Pancreas (tissue), 10 donors: ENCODE results near the gene NANOS2. TPM values are rescaled to one million over a fixed set of nuclear protein-coding genes. Genes with fewer than 3 reads are reported as not detected.

ENCODE experiments used
- ATAC-seq, 4 donors: fragments of 200-7000 bp; cut with Tn5 transposase; one replicate each; pipeline versions ENCODE4 v1.8.0 to v1.9.1; 2020; ENCODE audit warnings: mild to moderate bottlenecking in 4 of 4, moderate library complexity in 4 of 4
- DNase-seq, 6 donors: peaks; one replicate each; pipeline ENCODE4 v3.0.0-alpha.2; 2020
- FAIRE-seq: peaks from 2 replicates; lab custom pipeline; 2012; peaks lifted over from hg19 to GRCh38; lab: Jason Lieb, UNC
- H3K27ac ChIP-seq, 4 donors: fragments of 200-600 bp; sonication (generic); 1 replicate in 3 of 4; 2 replicates in 1 of 4; pipeline versions ENCODE4 v1.5.0 to v1.8.0; 2020
- H3K27me3 ChIP-seq, 4 donors: fragments of 200-600 bp; one replicate each; pipeline ENCODE4 v1.8.0; 2021
- H3K36me3 ChIP-seq, 3 donors: fragments of 200-600 bp; sonication (generic) in 1 of 3; one replicate each; pipeline versions ENCODE4 v1.5.0 to v1.8.0; 2020 to 2021
- H3K4me1 ChIP-seq, 3 donors: fragments of 200-600 bp; one replicate each; pipeline ENCODE4 v1.8.0; 2021
- H3K4me3 ChIP-seq, 4 donors: fragments of 200-600 bp; sonication (generic) in 2 of 4; one replicate each; pipeline versions ENCODE4 v1.5.0 to v1.8.0; 2020 to 2021
- H3K9me3 ChIP-seq, 4 donors: fragments of 200-600 bp; one replicate each; pipeline ENCODE4 v1.8.0; 2021
- CTCF ChIP-seq, 4 donors: fragments of 200-600 bp; sonication (generic) in 3 of 4; IDR thresholded peaks; one replicate each; pipeline versions ENCODE4 v1.5.0 to v1.8.0; 2021; ENCODE audit warnings: antibody characterized with exemption in 4 of 4
- WGBS, 2 donors: extraction: QIAGEN DNeasy Blood & Tissue Kit; methylation state at CpG; one replicate each; pipeline ENCODE4 v1.1.7; 2013; 5-methylcytosine and 5-hydroxymethylcytosine counted together
- intact Hi-C, 3 donors: fragments of 100-400 bp; cut with DNase I; formaldehyde crosslinking; loops; one replicate each; pipeline versions ENCODE4 v1.11.1 to v1.14.2; 2022
- polyA plus RNA-seq, 2 donors: library from polyadenylated mRNA; stranded (reverse); fragments of 200-250 nt; gene quantifications; one replicate each; pipeline ENCODE4 v1.2.3, GENCODE V29; 2013
- total RNA-seq, 6 donors: library from RNA; stranded (reverse); fragmentation: NEBNext Ultra II Directional in 4 of 6; extraction: Animal tissue kit (Norgen Biotek cat#: 25700) in 4 of 6; gene quantifications; one replicate each; pipeline versions ENCODE4 v1.2.1 to v1.2.4, GENCODE V29; 2021 to 2023
- donor health status: healthy with polysubstance abuse.
- donor health status: DM: no; HTN: no; CAD: no; lungs with moderate emphysema.
- donor health status: DM: no; HTN: no; CAD: no.
- donor health status: control.
- donor health status: control.
- donor health status: Bipolar disorder and iron deficiency.
- donor health status: DM: yes; HTN: yes; CAD: no.
- donor health status: DM: no; HTN: no; CAD: no.
- donor health status: DM: no; HTN: no; CAD: no.
- donor health status: DM: yes; HTN: yes; CAD: no.

NANOS2 gene
- total and polyA plus RNA-seq, 8 donors, result not detected

- no peaks in the 10 kb centered on the region for H3K27me3 ChIP-seq
- H3K36me3 ChIP-seq, result no peaks in the 10 kb centered on the region
- 23 to 37% methylated on average over 10 to 11 of the region's 11 CpGs for WGBS, 2 donors
- H3K27ac ChIP-seq, result peak overlapping the region in 3 of 4 donors; percentile 22 to 86 (median 75)
- intact Hi-C loops, result no loop called here
- no peak for ATAC-seq
- DNase-seq, result peak in 2 of 6 donors; percentile 40 to 66
- peaks cover 0 to 5% (median 0%) of the 10 kb centered on the region in 3 donors for H3K4me1 ChIP-seq
- peak overlapping the region; percentile 43 to 94 (median 75) for H3K4me3 ChIP-seq
- no peak for FAIRE-seq
- TF ChIP-seq CTCF (IDR thresholded peaks at IDR 0.05), result no peak
- no peaks in the 10 kb centered on the region for H3K9me3 ChIP-seq
Measured at GRCh38 chr19:45866400-45867176, 48.0 kb downstream of the NANOS2 start.

- FAIRE-seq (no peak), DNase-seq (peak in 5 of 6 donors; percentile 42 to 81 (median 59)), ATAC-seq (peak in 1 of 4 donors; percentile 2)
- Histone ChIP-seq H3K27me3 (no peaks in the 10 kb centered on the region), H3K27ac (peak overlapping the region in 2 of 4 donors; percentile 75 to 86), H3K9me3 (no peaks in the 10 kb centered on the region), H3K36me3 (no peaks in the 10 kb centered on the region), H3K4me1 (peaks cover 0 to 15% (median 7%) of the 10 kb centered on the region in 3 donors), H3K4me3 (peak overlapping the region; percentile 43 to 94 (median 75))
- intact Hi-C loops, result loop anchor here in 1 of 3 donors (2.0 kb wide), 1 partner anchor 17 kb away; no protein-coding TSS in a partner anchor
- no peak for TF ChIP-seq CTCF (IDR thresholded peaks at IDR 0.05)
- 29 to 40% methylated on average over 9 of the region's 9 CpGs for WGBS, 2 donors
Measured at GRCh38 chr19:45865269-45865948, 49.2 kb downstream of the NANOS2 start.

- H3K9me3 ChIP-seq, result no peaks in the 10 kb centered on the region
- FAIRE-seq (no peak), DNase-seq (peak in 2 of 6 donors; percentile 17 to 18), ATAC-seq (no peak)
- H3K27me3 ChIP-seq, result no peaks in the 10 kb centered on the region
- peak overlapping the region; percentile 44 to 86 (median 67) for H3K27ac ChIP-seq
- peak overlapping the region; percentile 43 to 94 (median 75) for H3K4me3 ChIP-seq
- no peaks in the 10 kb centered on the region for H3K36me3 ChIP-seq
- 9 to 17% methylated on average over 12 of the region's 12 CpGs for WGBS, 2 donors
- TF ChIP-seq CTCF (IDR thresholded peaks at IDR 0.05), result no peak
- peaks cover 0 to 15% (median 7%) of the 10 kb centered on the region in 3 donors for H3K4me1 ChIP-seq
- intact Hi-C loops, result loop anchor here in 1 of 3 donors (2.0 kb wide), 1 partner anchor 18 kb away; no protein-coding TSS in a partner anchor
Measured at GRCh38 chr19:45864629-45865082, 49.9 kb downstream of the NANOS2 start.

- peak within 1 kb of the TSS; percentile 56 to 94 (median 92) for H3K4me3 ChIP-seq
- no peaks in the 10 kb centered on the region for H3K27me3 ChIP-seq
- peaks cover 0 to 15% (median 7%) of the 10 kb centered on the region in 3 donors for H3K4me1 ChIP-seq
- no peaks in the 10 kb centered on the region for H3K36me3 ChIP-seq
- ATAC-seq, result peak; percentile 80 to 87 (median 82)
- DNase-seq, result peak; percentile 77 to 96 (median 89)
- peak within 1 kb of the TSS; percentile 44 to 86 (median 67) for H3K27ac ChIP-seq
- FAIRE-seq, result no peak
- TF ChIP-seq CTCF (IDR thresholded peaks at IDR 0.05), result peak; percentile 78 to 84 (median 79)
- no peaks in the 10 kb centered on the region for H3K9me3 ChIP-seq
- intact Hi-C loops, result loop anchor here in 1 of 3 donors (2.0 kb wide), 1 partner anchor 19 kb away; no protein-coding TSS in a partner anchor
- 1 to 4% methylated on average over 55 to 71 of the region's 71 CpGs for WGBS, 2 donors
Measured at GRCh38 chr19:45863840-45864628, 50.5 kb downstream of the NANOS2 start, which contains the start of gene FOXA3. TSS of gene FOXA3 (plus strand) at chr19:45864326. CDS start at chr19:45864457, 131 bp downstream.
